IMR-90 (cell line): ENCODE data around the gene GPT2. TPM values are rescaled to one million over a fixed set of nuclear protein-coding genes. Genes with fewer than 3 reads are reported as not detected.

Experiments
- ATAC-seq: fragments of 200-7000 bp; cut with Tn5 transposase; 2 replicates; pipeline ENCODE4 v1.9.1; 2020; ENCODE audit warnings: low read depth, mild to moderate bottlenecking, moderate library complexity
- BruUV-seq: library from RNA; stranded (reverse); fragments of 400-500 nt; replicated peaks from 2 replicates; lab custom pipeline; 2021; lab: Mats Ljungman, UMichigan
- CTCF ChIA-PET: fragments of 300-600 bp; formaldehyde crosslinking; extraction: SDS; loops from one replicate; lab custom pipeline; 2021; ENCODE audit warnings: antibody characterized with exemption; lab: Yijun Ruan, JAX
- POLR2A ChIA-PET: fragments of 300-600 bp; sonication (Branson Sonifier 250); formaldehyde crosslinking; loops from one replicate; lab custom pipeline; 2022; ENCODE audit warnings: antibody characterized with exemption; ENCODE audit not compliant: unreplicated experiment; lab: Charles Lee
- DNase-seq: peaks from one replicate; pipeline ENCODE4 v3.0.0; 2013
- H2AFZ ChIP-seq: replicated peaks from 2 replicates; pipeline ENCODE3; 2013; ENCODE audit warnings: low read length, mild to moderate bottlenecking; ENCODE audit not compliant: poor library complexity
- H2AK5ac ChIP-seq: 2 replicates; pipeline ENCODE4 v1.6.1; 2013; ENCODE audit warnings: low read depth, low read length, inconsistent platforms
- H2AK9ac ChIP-seq: replicated peaks from 2 replicates; pipeline ENCODE3; 2013; ENCODE audit warnings: mild to moderate bottlenecking, low read depth, low read length, moderate library complexity; ENCODE audit not compliant: poor library complexity
- H2BK120ac ChIP-seq: 2 replicates; pipeline ENCODE4 v1.6.1; 2013; ENCODE audit warnings: low read depth, low read length, inconsistent platforms
- H2BK15ac ChIP-seq: 3 replicates; pipeline ENCODE4 v1.6.1; 2013; ENCODE audit warnings: low read depth, low read length, inconsistent platforms
- H2BK20ac ChIP-seq: 2 replicates; pipeline ENCODE4 v1.6.1; 2013; ENCODE audit warnings: low read depth, mild to moderate bottlenecking, inconsistent platforms, low read length, moderate library complexity
- H2BK5ac ChIP-seq: 2 replicates; pipeline ENCODE4 v1.6.1; 2013; ENCODE audit warnings: mild to moderate bottlenecking, low read depth, low read length, inconsistent platforms; ENCODE audit not compliant: poor library complexity, severe bottlenecking
- H3K14ac ChIP-seq: replicated peaks from 2 replicates; pipeline ENCODE4 v1.6.1; 2013; ENCODE audit warnings: low read depth, low read length, inconsistent platforms
- H3K18ac ChIP-seq: 2 replicates; pipeline ENCODE4 v1.6.1; 2013; ENCODE audit warnings: low read depth, low read length, control low read depth
- H3K23ac ChIP-seq: 2 replicates; pipeline ENCODE4 v1.6.1; 2013; ENCODE audit warnings: low read depth, low read length, inconsistent platforms
- H3K27ac ChIP-seq: 2 replicates; pipeline ENCODE4 v1.5.1; 2013; ENCODE audit warnings: mild to moderate bottlenecking, control low read depth, low read length; ENCODE audit not compliant: insufficient read depth
- H3K27me3 ChIP-seq: 2 replicates; pipeline ENCODE4 v1.6.1; 2013; ENCODE audit warnings: low read length; ENCODE audit not compliant: control insufficient read depth, insufficient read depth
- H3K36me3 ChIP-seq: 2 replicates; pipeline ENCODE4 v1.6.1; 2013; ENCODE audit warnings: low read length, mixed read lengths; ENCODE audit not compliant: control insufficient read depth, insufficient read depth
- H3K4ac ChIP-seq: 2 replicates; pipeline ENCODE4 v1.6.1; 2013; ENCODE audit warnings: low read depth, low read length, inconsistent platforms
- H3K4me1 ChIP-seq: 2 replicates; pipeline ENCODE4 v1.6.1; 2013; ENCODE audit warnings: low read length, mixed read lengths; ENCODE audit not compliant: control insufficient read depth, insufficient read depth
- H3K4me2 ChIP-seq: 2 replicates; pipeline ENCODE4 v1.6.1; 2013; ENCODE audit warnings: low read depth, mild to moderate bottlenecking, control low read depth, low read length, moderate library complexity
- H3K4me3 ChIP-seq: 2 replicates; pipeline ENCODE4 v1.5.1; 2013; ENCODE audit warnings: low read depth, mild to moderate bottlenecking, control low read depth, low read length, moderate library complexity; ENCODE audit not compliant: insufficient read depth
- H3K56ac ChIP-seq: 2 replicates; pipeline ENCODE4 v1.6.1; 2013; ENCODE audit warnings: low read length, inconsistent platforms; ENCODE audit not compliant: insufficient read depth; ENCODE audit errors: extremely low read depth
- H3K79me1 ChIP-seq, 2 experiments: 2 replicates each; pipeline ENCODE4 v1.6.1; 2013; ENCODE audit warnings: low read length in 2 of 2, inconsistent platforms in 1 of 2, low read depth in 1 of 2
- H3K9ac ChIP-seq: 2 replicates; pipeline ENCODE4 v1.6.1; 2013; ENCODE audit warnings: low read depth, low read length, control low read depth
- H3K9me1 ChIP-seq: 2 replicates; pipeline ENCODE4 v1.6.1; 2013; ENCODE audit warnings: low read length, inconsistent platforms; ENCODE audit not compliant: insufficient read depth
- H3K9me3 ChIP-seq: 2 replicates; pipeline ENCODE4 v1.6.1; 2013; ENCODE audit warnings: low read length; ENCODE audit not compliant: control insufficient read depth, insufficient read depth
- H4K20me1 ChIP-seq: 2 replicates; pipeline ENCODE4 v1.6.1; 2013; ENCODE audit warnings: low read length, inconsistent platforms; ENCODE audit not compliant: insufficient read depth
- H4K5ac ChIP-seq: 2 replicates; pipeline ENCODE4 v1.6.1; 2013; ENCODE audit warnings: mild to moderate bottlenecking, low read depth, low read length, control low read depth
- H4K8ac ChIP-seq, 2 experiments: 2 replicates each; pipeline ENCODE4 v1.6.1; 2013; ENCODE audit warnings: low read depth in 2 of 2, low read length in 2 of 2, control low read depth in 1 of 2, inconsistent platforms in 1 of 2
- H4K91ac ChIP-seq: 2 replicates; pipeline ENCODE4 v1.6.1; 2013; ENCODE audit warnings: low read depth, low read length, inconsistent platforms; ENCODE audit not compliant: insufficient read depth
- BHLHE40 ChIP-seq: fragments of 150-350 bp; IDR thresholded peaks from 2 replicates; pipeline ENCODE4 v1.6.1; 2016; ENCODE audit warnings: mild to moderate bottlenecking, low read depth, low read length
- CEBPB ChIP-seq: IDR thresholded peaks from 2 replicates; pipeline ENCODE4 v1.6.1; 2012; ENCODE audit warnings: low read depth, low read length, improper control_type of control experiment
- MXI1 ChIP-seq: IDR thresholded peaks from 2 replicates; pipeline ENCODE4 v1.6.1; 2012; ENCODE audit warnings: low read depth, mild to moderate bottlenecking, low read length, moderate library complexity, borderline replicate concordance
- NFE2L2 ChIP-seq: fragments of 150-350 bp; IDR thresholded peaks from 2 replicates; pipeline ENCODE4 v1.6.1; 2016; ENCODE audit warnings: low read depth, mild to moderate bottlenecking, low read length
- RAD21 ChIP-seq: IDR thresholded peaks from 2 replicates; pipeline ENCODE4 v1.6.1; 2012; ENCODE audit warnings: low read length, improper control_type of control experiment
- RCOR1 ChIP-seq: IDR thresholded peaks from 2 replicates; pipeline ENCODE4 v1.6.1; 2012; ENCODE audit warnings: mild to moderate bottlenecking, low read length, improper control_type of control experiment; ENCODE audit not compliant: insufficient replicate concordance
- SMC3 ChIP-seq: fragments of 150-350 bp; IDR thresholded peaks from 2 replicates; pipeline ENCODE4 v1.6.1; 2016; ENCODE audit warnings: low read depth, mild to moderate bottlenecking, antibody characterized with exemption, low read length, moderate library complexity
- WGBS, 2 experiments: methylation state at CpG; one replicate each; pipeline versions ENCODE4 v1.1.5 to v1.1.7; 2013; ENCODE audit warnings: missing lambda C conversion rate in 2 of 2; ENCODE audit not compliant: insufficient read length in 1 of 2; ENCODE audit errors: extremely low coverage in 2 of 2; 5-methylcytosine and 5-hydroxymethylcytosine counted together
- dilution Hi-C: fragments of 300-500 bp; cut with HindIII; formaldehyde crosslinking; loops from one replicate; pipeline ENCODE4 v1.14.3; 2018; ENCODE audit warnings: low sequenced_read_pairs; ENCODE audit not compliant: unreplicated experiment
- in situ Hi-C: fragments of 300-500 bp; cut with MboI; formaldehyde crosslinking; loops from 3 replicates; pipeline ENCODE4 v1.14.3; 2019; ENCODE audit warnings: low sequenced_read_pairs, inconsistent platforms, mixed read lengths
- intact Hi-C: fragments of 100-400 bp; cut with micrococcal nuclease; formaldehyde crosslinking; loops from 2 replicates; pipeline ENCODE4 v1.10.0; 2022
- polyA plus RNA-seq, 3 experiments: library from polyadenylated mRNA; depleted of rRNA; stranded (reverse); fragments of >200 nt; gene quantifications; 2 replicates each; pipeline ENCODE4 v1.2.3, GENCODE V29; 2012; ENCODE audit warnings: low replicate concordance in 1 of 3
- total RNA-seq: library from RNA; depleted of rRNA; stranded (reverse); fragments of >200 nt; gene quantifications from 2 replicates; pipeline ENCODE4 v1.2.3, GENCODE V29; 2012
- TF ChIP-seq, protein P1 (sequence below): fragments of 150-350 bp; IDR thresholded peaks from 2 replicates; pipeline ENCODE4 v1.6.1; 2016; ENCODE audit warnings: low read depth, mild to moderate bottlenecking, low read length, moderate library complexity, borderline replicate concordance
- TF ChIP-seq, protein P2 (sequence below): fragments of 150-350 bp; IDR thresholded peaks from 2 replicates; pipeline ENCODE4 v1.6.1; 2017; ENCODE audit warnings: mild to moderate bottlenecking, antibody characterized with exemption, low read length, low read depth
- TF ChIP-seq, protein P3 (sequence below): conservative IDR thresholded peaks from 2 replicates; pipeline ENCODE4 v1.5.1; 2012; ENCODE audit warnings: mild to moderate bottlenecking, low read depth, low read length, improper control_type of control experiment

The GPT2 gene
- total and polyA plus RNA-seq, 2 of the 4 experiments (the other 2 are of a cell fraction) = 26.4 to 31.5 TPM

DNA sequence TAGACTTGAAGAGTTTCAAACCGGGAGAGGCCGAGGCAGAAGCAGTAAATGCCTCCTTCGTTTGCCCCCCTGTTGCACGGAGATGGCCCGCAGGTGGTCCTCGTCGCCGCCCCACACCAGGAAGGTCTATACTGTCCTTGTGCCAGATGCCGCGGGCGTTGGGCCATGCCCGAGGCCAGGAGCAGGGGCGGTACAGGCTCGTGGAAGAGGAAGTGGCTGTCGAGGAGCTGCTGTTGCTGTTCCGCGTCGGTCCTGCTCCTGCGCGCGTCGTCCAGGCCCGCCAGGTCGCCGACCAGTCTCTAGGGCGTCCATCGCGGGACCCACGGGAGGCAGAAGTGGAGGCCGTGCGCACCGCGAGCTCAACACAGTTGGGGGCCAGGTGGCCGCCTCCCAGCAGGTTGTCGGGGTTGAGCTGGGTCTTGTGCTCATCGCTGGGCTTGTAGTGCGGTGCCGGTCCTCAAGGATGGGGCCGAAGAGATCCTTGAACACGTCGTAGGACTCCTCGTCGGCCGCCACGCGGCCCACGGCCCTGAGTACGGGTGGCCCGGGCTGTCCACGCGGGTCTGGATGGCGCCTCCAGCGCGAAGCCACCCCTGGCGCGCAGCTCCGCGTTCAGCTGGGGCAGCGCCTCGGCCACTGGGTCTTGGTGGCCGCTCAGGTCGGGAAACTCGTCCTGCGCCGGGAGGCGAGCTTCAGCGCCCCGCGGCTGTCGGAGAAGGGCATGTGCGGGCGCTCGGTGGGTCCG, 40.1 kb upstream of the GPT2 start:
- H3K18ac ChIP-seq = 0 out of 2 replicates have a peak overlapping the region, but pooled peaks have one; percentile 3
- H3K9ac ChIP-seq = no peak overlapping the region
- peaks cover 2% of the 10 kb centered on the region; the same call in 1 of the 2 replicates for H3K4me1 ChIP-seq
- ChIA-PET CTCF (interaction anchor here (0.6 to 2.2 kb wide), 3 partner anchors 10 to 134 kb away, joined by 3 to 8 read pairs (median 4); no protein-coding TSS in a partner anchor), POLR2A (no interaction called here)
- no peaks in the 10 kb centered on the region for H3K9me1 ChIP-seq
- H3K27ac ChIP-seq = no peak overlapping the region
- no peak overlapping the region for H4K8ac ChIP-seq
- H2AFZ ChIP-seq = peak overlapping the region; percentile 84
- H3K27me3 ChIP-seq = peaks cover 2% of the 10 kb centered on the region; the same call in 1 of the 2 replicates
- H2BK5ac ChIP-seq = peak overlapping the region; percentile 23
- H4K5ac ChIP-seq = no peak overlapping the region
- H3K79me1 ChIP-seq = no peaks in the 10 kb centered on the region
- no peak for DNase-seq
- H3K9me3 ChIP-seq = peaks cover 4% of the 10 kb centered on the region; the same call in 1 of the 2 replicates
- no peak overlapping the region for H3K4me2 ChIP-seq
- H2BK120ac ChIP-seq = peak overlapping the region; percentile 48
- H3K14ac ChIP-seq = no peak overlapping the region
- no peak overlapping the region for H3K4me3 ChIP-seq
- peak overlapping the region; percentile 2; the same call in 1 of the 2 replicates for H2AK5ac ChIP-seq
- dilution Hi-C loops (no loop called here), intact Hi-C loops (no loop called here), in situ Hi-C loops (no loop called here)
- peak; percentile 12; the same call in 1 of the 2 replicates for ATAC-seq
- WGBS, 2 experiments = 62% methylated on average over 40 of the region's 74 CpGs; no CpG with 5 or more reads in 1 of the 2 experiments
- H4K20me1 ChIP-seq = no peaks in the 10 kb centered on the region
- no peak overlapping the region for H2BK15ac ChIP-seq
- no peak overlapping the region for H3K23ac ChIP-seq
- H4K91ac ChIP-seq = no peak overlapping the region
- H3K56ac ChIP-seq = no peak overlapping the region
- no peak overlapping the region for H2BK20ac ChIP-seq
- TF ChIP-seq, protein P1, sequence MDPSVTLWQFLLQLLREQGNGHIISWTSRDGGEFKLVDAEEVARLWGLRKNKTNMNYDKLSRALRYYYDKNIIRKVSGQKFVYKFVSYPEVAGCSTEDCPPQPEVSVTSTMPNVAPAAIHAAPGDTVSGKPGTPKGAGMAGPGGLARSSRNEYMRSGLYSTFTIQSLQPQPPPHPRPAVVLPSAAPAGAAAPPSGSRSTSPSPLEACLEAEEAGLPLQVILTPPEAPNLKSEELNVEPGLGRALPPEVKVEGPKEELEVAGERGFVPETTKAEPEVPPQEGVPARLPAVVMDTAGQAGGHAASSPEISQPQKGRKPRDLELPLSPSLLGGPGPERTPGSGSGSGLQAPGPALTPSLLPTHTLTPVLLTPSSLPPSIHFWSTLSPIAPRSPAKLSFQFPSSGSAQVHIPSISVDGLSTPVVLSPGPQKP = no peak
- TF ChIP-seq RAD21 (no peak), BHLHE40 (no peak), CEBPB (no peak), NFE2L2 (no peak), RCOR1 (no peak), SMC3 (no peak), MXI1 (no peak)
- TF ChIP-seq, protein P2, sequence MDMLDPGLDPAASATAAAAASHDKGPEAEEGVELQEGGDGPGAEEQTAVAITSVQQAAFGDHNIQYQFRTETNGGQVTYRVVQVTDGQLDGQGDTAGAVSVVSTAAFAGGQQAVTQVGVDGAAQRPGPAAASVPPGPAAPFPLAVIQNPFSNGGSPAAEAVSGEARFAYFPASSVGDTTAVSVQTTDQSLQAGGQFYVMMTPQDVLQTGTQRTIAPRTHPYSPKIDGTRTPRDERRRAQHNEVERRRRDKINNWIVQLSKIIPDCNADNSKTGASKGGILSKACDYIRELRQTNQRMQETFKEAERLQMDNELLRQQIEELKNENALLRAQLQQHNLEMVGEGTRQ = no peak
- TF ChIP-seq, protein P3, sequence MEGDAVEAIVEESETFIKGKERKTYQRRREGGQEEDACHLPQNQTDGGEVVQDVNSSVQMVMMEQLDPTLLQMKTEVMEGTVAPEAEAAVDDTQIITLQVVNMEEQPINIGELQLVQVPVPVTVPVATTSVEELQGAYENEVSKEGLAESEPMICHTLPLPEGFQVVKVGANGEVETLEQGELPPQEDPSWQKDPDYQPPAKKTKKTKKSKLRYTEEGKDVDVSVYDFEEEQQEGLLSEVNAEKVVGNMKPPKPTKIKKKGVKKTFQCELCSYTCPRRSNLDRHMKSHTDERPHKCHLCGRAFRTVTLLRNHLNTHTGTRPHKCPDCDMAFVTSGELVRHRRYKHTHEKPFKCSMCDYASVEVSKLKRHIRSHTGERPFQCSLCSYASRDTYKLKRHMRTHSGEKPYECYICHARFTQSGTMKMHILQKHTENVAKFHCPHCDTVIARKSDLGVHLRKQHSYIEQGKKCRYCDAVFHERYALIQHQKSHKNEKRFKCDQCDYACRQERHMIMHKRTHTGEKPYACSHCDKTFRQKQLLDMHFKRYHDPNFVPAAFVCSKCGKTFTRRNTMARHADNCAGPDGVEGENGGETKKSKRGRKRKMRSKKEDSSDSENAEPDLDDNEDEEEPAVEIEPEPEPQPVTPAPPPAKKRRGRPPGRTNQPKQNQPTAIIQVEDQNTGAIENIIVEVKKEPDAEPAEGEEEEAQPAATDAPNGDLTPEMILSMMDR = no peak
- H3K36me3 ChIP-seq = no peaks in the 10 kb centered on the region
- BruUV-seq = no TSS peak
- peak overlapping the region; percentile 55 for H2AK9ac ChIP-seq
- no peak overlapping the region for H3K4ac ChIP-seq
